NCI-H1417 (cell line): ENCODE measurements around the gene RFLNA.

Source experiments
- DNase-seq, 3 experiments: peaks; one replicate each; lab custom pipeline; 2025; lab: John Stamatoyannopoulos, UW

Gene RFLNA, protein sequence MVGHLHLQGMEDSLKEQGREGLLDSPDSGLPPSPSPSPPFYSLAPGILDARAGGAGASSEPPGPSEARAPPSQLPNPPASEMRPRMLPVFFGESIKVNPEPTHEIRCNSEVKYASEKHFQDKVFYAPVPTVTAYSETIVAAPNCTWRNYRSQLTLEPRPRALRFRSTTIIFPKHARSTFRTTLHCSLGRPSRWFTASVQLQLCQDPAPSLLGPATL

DNA sequence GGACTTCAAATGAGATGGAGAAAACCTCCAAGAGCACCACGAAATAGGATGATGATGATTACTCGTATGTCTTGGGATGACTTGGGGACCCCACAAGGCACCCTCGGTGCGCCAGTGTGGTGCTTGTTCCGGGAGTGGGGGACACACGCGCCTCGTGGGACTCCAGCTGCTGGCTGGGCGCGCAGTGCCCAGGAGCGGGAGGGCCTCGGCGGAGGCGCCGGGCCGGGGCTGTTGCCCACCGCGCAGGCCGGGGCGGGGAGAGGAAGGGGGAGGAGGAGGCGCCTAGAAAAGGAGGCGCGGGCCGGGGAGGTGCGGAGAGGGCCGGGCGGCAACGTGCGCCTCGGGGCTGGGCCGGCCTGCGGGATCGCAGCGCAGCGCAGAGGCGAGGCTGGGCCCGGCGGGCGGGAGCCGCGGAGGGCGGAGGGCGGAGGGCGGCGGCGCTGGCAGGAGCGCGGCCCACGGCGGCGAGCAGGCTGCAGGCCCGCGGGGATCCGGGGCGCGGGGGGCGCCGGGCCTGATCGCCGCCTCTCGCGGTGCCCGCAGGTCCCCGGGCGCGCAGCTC lies at the start of gene RFLNA:
TSS of gene RFLNA (plus strand) at position 314 of the 562 bp plus-strand sequence. CDS start 337 bp downstream, outside the sequence.
- peak; percentile 10 to 48 (median 47) for DNase-seq

GRCh38 chr12:124247331-124247730 lies 47.6 kb upstream of the RFLNA start:
- no peak for DNase-seq

DNA sequence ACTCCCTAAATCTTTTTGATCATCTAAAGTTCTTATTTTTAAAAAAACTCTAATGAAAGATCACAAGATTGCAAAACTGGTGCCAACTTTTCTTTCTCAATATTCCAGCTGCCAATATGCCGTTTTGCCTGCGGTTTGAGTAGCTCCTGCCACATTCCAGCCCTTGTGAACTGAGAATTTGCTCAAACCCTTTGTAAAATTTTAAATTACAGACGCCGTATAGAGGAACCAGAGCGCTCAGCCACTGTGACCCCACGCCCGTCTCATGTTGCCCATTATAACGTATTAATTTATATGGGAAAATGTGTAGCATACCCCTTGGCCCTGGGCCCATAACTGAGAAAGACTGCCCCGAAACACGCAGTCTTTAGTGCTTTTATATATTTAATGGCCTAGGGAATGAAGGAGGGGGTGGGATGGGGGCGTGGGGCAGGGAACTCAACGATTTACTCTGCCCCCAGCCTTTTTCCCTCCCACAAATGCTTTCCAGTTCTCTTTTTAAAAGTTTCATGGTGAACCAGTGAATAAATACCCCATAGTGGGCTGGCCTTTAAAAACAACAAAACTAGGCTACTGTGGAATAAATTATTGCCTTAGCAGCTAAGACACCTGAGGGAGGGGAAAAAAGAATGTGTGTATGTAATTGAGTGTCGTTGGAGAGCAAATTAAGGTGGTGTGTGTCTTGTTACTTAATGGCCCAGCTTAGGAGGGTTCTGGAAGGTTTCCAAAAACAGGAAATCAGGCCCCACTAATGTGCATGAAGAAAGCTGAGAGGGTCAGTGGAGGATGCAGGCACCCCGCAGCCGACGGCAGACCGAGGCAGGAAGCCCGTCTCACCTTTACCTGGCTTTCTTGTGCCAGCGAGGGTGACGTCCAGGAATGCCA lies 45.7 kb upstream of the RFLNA start:
- peak in 2 of 3 experiments; percentile 52 to 88 for DNase-seq

GRCh38 chr12:124251186-124251585 lies 43.7 kb upstream of the RFLNA start:
- no peak for DNase-seq

GRCh38 chr12:124252964-124253363 lies 41.9 kb upstream of the RFLNA start:
- DNase-seq, result no peak

- no peak for DNase-seq
Measured at GRCh38 chr12:124254126-124254525, 40.8 kb upstream of the RFLNA start.

GRCh38 chr12:124259154-124260066 lies 35.5 kb upstream of the RFLNA start:
- no peak for DNase-seq

DNA sequence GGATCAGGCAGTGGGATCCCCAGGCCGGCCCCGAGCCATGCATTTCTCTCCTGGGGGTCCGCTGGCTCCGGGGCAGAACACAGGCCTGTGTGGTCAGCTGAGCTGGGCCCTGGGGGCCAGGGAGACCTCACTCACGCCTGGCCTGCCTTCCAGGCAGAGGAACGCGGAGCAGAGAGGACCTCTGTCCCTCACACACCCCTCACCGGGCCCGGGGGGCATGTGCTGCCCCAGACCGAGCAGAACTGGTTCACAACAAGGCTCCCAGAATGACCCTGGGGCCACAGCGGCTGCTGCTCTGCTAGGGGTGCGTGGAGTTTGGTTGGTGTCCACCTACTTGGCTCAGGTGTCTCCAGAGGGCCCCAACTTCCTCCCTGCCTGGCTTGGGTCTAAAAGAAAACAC lies 33.0 kb upstream of the RFLNA start:
- no peak for DNase-seq

GRCh38 chr12:124264089-124264795 lies 30.7 kb upstream of the RFLNA start:
- no peak for DNase-seq

DNA sequence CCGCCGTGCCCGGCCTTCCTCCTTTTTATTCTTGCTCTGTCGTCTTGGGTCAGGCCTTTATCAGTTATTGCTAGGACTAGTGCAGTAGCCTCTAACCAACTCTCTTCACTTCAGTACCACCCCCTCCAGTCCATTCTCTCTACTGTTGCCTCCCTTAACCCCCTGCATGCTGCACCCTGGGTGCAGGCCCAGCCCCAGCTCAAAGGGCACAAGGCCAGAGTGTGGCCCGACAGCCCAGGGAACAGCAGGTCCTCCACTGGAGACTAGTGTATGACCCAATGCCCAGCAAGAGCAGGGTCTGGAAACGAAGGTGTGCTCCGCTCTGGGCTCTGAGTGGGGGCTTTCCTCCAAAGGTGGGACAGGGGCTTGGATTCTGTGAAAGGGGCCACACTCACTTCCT lies 30.0 kb upstream of the RFLNA start:
- DNase-seq, result no peak

DNA sequence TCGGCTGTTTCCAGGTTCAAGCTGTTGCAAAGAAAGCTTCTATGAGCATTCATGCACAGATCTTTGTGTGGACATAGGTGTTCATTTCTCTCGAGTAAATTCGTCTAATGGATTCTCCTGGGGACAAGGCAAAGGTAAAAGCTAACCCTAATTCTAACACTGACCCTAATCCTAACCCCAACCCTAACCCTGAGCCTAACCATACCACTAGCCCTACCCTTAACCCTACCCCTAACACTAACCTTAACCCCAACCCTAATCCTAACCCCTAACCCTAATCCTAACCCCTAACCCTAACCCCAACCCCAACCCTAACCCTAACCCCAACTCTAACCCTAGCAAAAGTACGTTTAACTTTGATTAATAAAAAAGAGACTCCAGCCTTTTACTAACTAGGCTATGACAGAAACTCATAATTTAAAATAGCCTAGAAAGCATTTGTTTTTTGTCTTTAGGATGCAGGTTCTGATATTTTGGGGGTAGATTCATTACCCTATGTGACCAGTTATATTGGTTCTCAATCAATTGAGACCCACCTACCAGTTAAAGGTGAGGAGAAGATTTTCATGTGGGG lies 27.6 kb upstream of the RFLNA start:
- DNase-seq, result no peak

DNA sequence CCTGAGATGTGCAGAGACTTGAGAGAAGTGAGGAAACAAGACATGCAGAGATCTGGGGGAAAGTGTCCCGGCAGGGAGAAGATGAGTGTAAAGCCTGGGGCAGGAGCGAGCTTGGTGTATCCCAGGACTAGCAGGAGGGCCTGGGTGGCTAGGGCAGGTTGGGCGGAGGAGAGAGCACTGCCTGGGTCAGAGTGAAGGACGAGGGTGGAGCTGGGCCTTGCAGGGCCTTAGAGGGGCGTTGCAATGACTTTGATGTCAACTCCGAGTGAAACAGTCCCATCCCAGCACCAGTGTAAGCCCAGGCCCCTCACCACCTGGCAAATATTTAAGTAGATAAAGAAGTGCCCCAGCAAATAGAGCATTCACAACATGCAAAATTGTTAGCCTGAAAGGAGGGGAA lies 24.2 kb upstream of the RFLNA start:
- DNase-seq, result no peak

GRCh38 chr12:124273630-124274029 lies 21.3 kb upstream of the RFLNA start:
- peak in 2 of 3 experiments; percentile 47 to 73 for DNase-seq

DNA sequence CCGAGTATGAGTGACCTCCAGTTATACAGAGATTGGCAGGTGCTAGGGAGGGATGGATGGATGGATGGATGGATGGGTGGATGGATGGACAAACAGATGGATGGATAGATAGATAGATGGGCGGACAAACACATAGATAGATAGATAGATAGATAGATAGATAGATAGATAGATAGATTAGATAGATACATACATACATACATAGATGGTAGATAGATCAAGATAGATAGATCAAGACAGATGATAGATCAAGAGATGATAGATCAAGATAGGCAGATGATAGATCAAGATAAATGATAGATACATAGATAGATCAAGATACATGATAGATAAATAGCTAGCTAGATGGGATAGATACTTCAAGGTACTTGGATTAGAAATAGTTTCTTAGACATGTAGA lies 18.6 kb upstream of the RFLNA start:
- DNase-seq, result no peak

DNA sequence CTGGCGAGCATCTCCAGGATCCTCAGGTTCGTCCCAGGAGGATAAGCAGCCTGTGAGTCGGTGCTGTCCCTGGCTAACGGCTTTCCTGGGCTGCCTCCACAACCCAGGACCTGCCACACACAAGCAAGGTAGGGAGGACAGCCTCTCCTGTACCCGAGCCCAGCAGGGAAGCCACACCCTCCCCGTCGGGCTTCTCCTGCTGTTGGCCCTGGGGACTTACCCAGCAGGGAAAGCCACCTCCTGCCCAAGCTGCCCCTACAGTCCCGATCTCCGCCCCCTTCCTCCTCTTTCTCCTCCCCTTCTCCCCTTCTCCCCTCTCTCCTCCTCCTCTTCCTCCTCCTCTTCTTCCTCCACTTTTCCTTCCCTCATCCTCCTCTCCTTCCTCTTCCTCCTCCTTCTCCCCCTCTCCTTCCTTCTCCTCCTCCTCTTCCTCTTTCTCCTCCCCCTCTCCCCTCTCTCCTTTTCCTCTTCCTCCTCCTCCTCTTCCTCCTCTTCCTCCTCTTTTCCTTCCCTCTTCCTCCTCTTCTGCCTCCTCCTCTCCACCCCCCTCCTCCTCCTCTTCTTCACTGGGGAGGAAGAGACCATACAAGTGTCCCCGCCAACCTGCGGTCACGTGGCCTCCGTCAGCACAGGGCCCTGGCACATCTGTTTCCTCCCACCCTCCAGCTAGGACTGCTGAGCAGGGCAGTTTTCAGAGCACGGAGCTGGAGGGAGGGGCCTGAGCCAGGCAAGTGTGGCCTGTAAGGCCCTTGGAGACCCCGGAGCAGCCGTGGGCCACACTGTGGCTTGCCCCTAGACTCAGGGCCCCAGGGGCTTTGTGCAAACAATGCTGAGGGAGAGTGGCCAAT lies 17.3 kb upstream of the RFLNA start:
- DNase-seq, result peak in 1 of 3 experiments; percentile 20

DNA sequence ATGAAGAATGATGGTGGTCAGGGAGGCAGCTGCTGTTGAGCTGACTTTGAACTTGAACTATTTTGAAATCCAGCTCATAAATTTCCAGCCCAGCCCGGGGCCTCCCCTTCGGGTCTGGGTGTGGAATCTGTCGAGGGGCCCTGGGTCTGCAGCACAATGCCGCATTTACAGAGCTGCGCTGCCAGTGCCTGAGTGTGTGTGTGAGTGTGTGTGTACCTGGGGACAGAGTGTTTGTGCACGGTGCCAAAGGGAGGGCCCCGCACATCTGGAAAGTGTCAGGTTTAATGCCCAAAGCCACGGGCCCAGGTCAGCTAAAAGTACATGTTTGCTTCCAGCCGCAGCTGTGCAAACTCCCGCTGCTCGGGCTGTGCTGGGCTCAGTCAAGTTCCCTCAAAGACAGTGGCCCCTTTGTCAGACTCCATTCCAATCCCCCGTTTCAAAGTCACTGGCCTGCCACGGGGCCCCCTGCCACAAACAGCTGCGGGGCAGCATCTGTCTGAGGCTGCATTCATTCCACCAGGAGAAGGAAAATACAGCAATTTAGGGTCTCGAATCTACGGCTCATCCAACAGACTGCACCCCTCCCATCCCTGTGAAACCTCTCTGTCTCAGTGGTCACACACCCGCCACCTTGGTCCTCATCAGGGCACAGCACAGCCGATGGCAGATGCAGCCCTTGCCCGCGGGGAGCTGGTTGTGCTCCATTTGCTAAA lies 16.3 kb upstream of the RFLNA start:
- DNase-seq, result peak in 1 of 3 experiments; percentile 48

DNA sequence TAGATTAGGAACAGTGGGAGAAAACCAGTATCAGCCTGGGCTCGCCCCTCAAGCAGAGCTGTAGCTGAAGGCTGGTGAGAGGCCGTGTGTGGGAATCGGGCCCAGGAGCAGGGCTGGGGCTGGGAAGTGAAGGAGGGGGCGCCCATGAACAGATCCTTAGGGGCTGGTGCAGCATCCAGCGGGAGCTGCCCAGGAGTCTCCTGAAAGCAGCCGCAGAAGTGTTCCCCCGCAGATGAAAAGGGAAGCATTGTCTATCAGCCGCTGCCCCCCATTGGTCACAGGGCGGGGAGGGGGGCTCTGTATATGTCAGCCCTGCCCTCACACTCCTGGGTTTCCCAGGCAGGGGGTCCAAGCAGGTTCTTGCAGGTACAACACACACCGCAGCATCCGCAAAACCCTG lies 15.6 kb upstream of the RFLNA start:
- DNase-seq, result peak in 1 of 3 experiments; percentile 62

GRCh38 chr12:124279846-124280360 lies 15.0 kb upstream of the RFLNA start:
- DNase-seq, result peak in 2 of 3 experiments; percentile 32 to 64

DNA sequence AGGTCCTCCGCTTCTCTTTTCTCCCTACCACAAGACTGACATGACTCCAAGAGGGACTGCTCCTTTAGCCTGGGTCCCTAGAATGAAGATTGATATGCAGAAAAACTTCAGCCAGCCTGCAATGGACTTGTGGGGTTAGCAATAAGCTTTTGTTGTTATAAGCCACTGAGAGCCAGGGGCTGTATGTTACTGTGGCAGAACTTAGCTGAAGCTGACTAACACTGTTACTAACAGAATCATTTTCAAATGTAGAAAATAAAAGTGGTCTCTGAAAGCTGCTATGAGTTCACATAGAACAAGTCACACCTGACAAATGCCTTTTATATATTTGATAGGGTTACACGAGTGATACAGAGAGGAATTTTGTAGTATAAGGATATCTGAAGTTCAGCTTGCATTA lies 13.6 kb upstream of the RFLNA start:
- DNase-seq, result no peak
